Measurements from ENCODE around the gene CTXN1.

The CTXN1 gene

DNA sequence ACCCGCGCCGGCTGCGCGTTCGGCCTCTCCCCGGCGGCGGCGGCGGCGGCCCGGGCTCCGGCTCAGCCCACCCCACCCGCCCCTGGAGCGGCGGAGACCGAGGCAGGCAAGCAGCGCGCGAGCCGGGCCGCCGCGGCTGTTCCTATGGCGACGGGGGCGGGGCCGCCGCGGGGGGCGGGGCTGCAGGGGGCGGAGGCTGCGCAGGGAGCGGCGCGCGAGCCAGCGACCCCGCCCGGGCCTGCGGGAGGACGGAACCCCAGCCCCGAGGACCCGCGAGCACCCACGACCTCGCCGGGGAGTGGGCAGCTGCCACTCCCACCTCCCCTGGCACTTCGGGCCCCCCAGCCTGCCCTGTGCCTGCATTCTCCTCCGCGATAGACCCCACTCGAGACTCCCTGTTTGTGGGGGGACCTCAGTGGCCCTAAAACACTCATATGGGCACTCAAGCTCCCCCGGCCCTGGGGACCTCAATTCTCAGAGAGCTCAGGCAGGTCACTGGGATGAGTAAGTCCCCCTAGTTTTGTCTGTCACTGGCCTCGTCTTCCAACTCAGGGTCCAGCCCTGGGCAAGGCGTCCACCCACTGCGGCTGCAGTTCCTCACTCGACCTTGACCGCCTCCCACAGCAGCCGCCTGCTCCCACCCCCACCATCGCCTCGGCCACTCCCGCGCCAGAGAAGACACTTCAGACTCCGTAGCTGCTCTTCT lies at the start of gene CTXN1:
Gene CTXN1, minus strand, starts transcription at position 115 of the 706 bp plus-strand sequence. CDS start 597 bp downstream, outside the sequence.
- in situ Hi-C loops (cut with MboI; ENCODE audit: low sequenced_read_pairs, unreplicated experiment): no loop called here
- DNase-seq (ENCODE audit: low spot score): peak; percentile 94
- no peak for TF ChIP-seq CTCF (IDR thresholded peaks at IDR 0.05; ENCODE audit: borderline replicate concordance, control extremely low read depth, extremely low read depth, insufficient read depth, missing control alignments)

- no peak for DNase-seq (ENCODE audit: low spot score)
- TF ChIP-seq CTCF (IDR thresholded peaks at IDR 0.05; ENCODE audit: borderline replicate concordance, control extremely low read depth, extremely low read depth, insufficient read depth, missing control alignments): no peak
- in situ Hi-C loops (cut with MboI; ENCODE audit: low sequenced_read_pairs, unreplicated experiment): no loop called here
These were observed 49.1 kb upstream of the CTXN1 start for GRCh38 chr19:7975037-7975436.

DNA sequence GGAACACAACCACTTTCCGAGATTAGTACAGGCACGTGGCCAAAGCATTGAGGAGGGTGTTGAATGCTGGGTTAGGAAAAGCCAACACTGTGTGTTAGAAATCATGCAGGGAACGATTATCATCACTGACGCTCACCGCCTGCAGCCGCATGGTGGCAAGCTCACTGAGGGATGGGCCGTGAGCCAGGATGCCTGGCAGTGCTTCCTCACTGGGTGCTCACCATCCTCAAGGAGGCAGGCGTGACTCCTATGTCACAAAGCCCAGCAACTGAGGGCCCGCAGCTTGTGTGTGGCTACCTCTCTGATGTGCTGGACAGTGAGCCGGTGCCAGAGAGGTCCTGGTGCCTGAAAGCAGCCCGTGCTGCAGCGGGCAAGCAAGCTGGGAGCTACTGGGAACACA lies 47.9 kb upstream of the CTXN1 start:
- no peak for DNase-seq (ENCODE audit: low spot score)
- in situ Hi-C loops (cut with MboI; ENCODE audit: low sequenced_read_pairs, unreplicated experiment): no loop called here
- no peak for TF ChIP-seq CTCF (IDR thresholded peaks at IDR 0.05; ENCODE audit: borderline replicate concordance, control extremely low read depth, extremely low read depth, insufficient read depth, missing control alignments)

DNA sequence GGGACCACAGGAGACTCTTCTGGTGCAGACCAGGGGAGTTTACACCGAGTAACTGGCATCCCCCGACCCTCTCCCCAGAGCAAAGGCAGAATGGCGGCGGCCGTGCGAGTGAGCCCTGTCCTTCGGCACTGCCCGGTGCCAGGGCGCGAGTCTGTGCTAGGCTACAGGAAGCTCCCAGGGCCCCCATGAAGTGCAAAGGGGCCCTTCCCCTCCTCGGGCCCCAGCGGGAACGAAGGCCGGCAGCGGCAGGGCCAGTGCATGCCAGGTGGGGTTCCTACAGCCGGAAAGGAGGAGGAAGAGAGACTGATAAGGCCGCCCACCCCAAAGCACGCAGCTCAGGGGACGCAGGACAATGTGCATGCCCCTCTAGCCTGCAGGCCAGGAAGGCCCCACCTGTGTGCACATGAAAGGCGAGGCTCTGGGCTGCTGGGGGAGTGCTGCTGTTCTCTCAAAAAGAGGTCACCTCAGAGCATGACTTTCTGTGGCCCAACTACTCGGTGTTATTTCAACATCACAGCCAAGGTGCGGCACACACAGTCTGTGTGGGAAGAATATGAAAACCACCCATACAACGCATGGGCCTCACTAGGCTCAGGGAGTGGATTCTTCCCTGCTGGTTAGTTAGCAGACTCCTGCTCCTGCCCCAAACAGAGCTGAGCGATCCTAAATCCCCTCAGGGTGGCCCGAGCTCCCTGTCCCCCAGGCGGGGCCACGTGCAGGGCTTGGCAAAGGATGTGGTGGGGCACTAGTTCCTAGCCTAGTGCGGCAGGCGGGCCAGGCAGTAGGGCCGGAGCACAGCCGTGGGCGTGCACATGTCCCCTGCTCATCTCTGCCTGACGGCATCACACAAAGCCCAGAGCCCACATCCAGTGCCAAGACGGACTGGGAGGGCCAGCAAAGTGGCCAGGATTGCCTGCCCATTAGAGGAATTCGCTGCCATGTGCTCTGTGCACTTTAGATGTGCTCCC lies 45.9 kb upstream of the CTXN1 start:
- DNase-seq (ENCODE audit: low spot score): no peak
- in situ Hi-C loops (cut with MboI; ENCODE audit: low sequenced_read_pairs, unreplicated experiment): no loop called here
- no peak for TF ChIP-seq CTCF (IDR thresholded peaks at IDR 0.05; ENCODE audit: borderline replicate concordance, control extremely low read depth, extremely low read depth, insufficient read depth, missing control alignments)

DNA sequence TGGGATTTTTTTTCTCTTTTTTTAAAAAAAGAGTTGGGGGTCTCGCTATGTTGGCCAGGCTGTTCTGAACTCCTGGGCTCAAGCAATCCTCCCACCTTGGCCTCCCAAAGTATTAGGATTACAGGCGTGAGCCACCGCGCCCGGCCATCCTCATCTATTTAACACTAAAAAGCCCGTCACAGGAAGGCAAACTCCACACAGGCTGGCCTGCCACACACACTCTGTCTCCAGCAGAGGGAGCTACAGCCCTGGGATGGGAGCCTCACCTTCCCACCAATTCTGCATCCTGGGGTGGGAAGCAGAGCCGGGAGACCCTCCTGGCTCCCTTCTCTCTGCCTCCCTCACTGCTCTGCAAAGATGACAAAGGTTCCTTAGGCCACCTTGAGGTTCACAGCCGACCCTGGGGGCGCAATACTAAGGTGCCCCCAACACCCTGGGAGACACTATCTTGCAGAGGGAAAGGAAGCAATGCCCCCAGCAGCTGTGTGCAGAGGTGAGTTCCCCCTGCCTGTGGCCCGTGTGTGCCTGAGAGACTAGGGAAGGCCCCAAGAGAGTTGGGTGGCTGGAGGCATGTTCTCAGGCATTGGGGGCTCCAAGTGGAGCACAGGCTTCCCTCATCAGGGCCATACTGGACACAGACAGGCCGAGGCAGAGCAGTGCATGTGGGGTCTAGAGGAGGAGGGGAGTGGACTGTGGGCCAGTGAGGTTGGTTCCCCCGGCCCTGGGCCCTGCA lies 44.9 kb upstream of the CTXN1 start:
- in situ Hi-C loops (cut with MboI; ENCODE audit: low sequenced_read_pairs, unreplicated experiment): no loop called here
- peak; percentile 73 for TF ChIP-seq CTCF (IDR thresholded peaks at IDR 0.05; ENCODE audit: borderline replicate concordance, control extremely low read depth, extremely low read depth, insufficient read depth, missing control alignments)
- peak; percentile 73 for DNase-seq (ENCODE audit: low spot score)

- in situ Hi-C loops (cut with MboI; ENCODE audit: low sequenced_read_pairs, unreplicated experiment): no loop called here
- TF ChIP-seq CTCF (IDR thresholded peaks at IDR 0.05; ENCODE audit: borderline replicate concordance, control extremely low read depth, extremely low read depth, insufficient read depth, missing control alignments): no peak
These were observed 43.6 kb upstream of the CTXN1 start for GRCh38 chr19:7969555-7969939.

More at GRCh38 chr19:7969555-7969939, 43.6 kb upstream of the CTXN1 start:
- no peak for DNase-seq (ENCODE audit: low spot score)

Data from GM13976 (cell line).